A549 (cell line): ENCODE measurements around the gene MIP.
"Not testable (repeated sequence)": the region's sequence is repeated elsewhere in the genome, so short reads cannot be mapped to it uniquely, and the experiment has no call there.

Experiments
- POLR2A ChIP-seq: IDR thresholded peaks from 2 replicates; pipeline ENCODE4 v1.6.1; 2012; ENCODE audit warnings: mild to moderate bottlenecking, low read length
- RFX5 ChIP-seq: fragments of 450-650 bp; IDR thresholded peaks from 2 replicates; pipeline ENCODE4 v1.7.1; 2014; ENCODE audit warnings: antibody characterized with exemption, mild to moderate bottlenecking, moderate library complexity

- not testable (repeated sequence) for TF ChIP-seq RFX5, POLR2A
Observed at GRCh38 chr12:56443208-56443607, 11.2 kb downstream of the MIP start.
